ENCODE measurements around the gene TJP1.

- no peak for TF ChIP-seq POLR2AphosphoS5 (IDR thresholded peaks at IDR 0.05; ENCODE audit: control insufficient read depth, insufficient read depth, low read depth, low read length)
- no peak for TF ChIP-seq SIN3A (IDR thresholded peaks at IDR 0.05; ENCODE audit: borderline replicate concordance in 2 of 2, control insufficient read depth in 1 of 2, low read depth in 2 of 2, low read length in 2 of 2)
- no peak for TF ChIP-seq CTCF (IDR thresholded peaks at IDR 0.05 in 2 of 3, conservative IDR thresholded peaks at IDR 0.05 in 1 of 3; ENCODE audit: insufficient read depth in 2 of 3, low read depth in 1 of 3, low read length in 3 of 3)
- no peak for TF ChIP-seq OTX1 (CRISPR knock-in tag; IDR thresholded peaks at IDR 0.05)
- TF ChIP-seq RBM22 (IDR thresholded peaks at IDR 0.05; ENCODE audit: low read depth, low read length, poor library complexity, severe bottlenecking) = no peak
- TF ChIP-seq, protein P1, sequence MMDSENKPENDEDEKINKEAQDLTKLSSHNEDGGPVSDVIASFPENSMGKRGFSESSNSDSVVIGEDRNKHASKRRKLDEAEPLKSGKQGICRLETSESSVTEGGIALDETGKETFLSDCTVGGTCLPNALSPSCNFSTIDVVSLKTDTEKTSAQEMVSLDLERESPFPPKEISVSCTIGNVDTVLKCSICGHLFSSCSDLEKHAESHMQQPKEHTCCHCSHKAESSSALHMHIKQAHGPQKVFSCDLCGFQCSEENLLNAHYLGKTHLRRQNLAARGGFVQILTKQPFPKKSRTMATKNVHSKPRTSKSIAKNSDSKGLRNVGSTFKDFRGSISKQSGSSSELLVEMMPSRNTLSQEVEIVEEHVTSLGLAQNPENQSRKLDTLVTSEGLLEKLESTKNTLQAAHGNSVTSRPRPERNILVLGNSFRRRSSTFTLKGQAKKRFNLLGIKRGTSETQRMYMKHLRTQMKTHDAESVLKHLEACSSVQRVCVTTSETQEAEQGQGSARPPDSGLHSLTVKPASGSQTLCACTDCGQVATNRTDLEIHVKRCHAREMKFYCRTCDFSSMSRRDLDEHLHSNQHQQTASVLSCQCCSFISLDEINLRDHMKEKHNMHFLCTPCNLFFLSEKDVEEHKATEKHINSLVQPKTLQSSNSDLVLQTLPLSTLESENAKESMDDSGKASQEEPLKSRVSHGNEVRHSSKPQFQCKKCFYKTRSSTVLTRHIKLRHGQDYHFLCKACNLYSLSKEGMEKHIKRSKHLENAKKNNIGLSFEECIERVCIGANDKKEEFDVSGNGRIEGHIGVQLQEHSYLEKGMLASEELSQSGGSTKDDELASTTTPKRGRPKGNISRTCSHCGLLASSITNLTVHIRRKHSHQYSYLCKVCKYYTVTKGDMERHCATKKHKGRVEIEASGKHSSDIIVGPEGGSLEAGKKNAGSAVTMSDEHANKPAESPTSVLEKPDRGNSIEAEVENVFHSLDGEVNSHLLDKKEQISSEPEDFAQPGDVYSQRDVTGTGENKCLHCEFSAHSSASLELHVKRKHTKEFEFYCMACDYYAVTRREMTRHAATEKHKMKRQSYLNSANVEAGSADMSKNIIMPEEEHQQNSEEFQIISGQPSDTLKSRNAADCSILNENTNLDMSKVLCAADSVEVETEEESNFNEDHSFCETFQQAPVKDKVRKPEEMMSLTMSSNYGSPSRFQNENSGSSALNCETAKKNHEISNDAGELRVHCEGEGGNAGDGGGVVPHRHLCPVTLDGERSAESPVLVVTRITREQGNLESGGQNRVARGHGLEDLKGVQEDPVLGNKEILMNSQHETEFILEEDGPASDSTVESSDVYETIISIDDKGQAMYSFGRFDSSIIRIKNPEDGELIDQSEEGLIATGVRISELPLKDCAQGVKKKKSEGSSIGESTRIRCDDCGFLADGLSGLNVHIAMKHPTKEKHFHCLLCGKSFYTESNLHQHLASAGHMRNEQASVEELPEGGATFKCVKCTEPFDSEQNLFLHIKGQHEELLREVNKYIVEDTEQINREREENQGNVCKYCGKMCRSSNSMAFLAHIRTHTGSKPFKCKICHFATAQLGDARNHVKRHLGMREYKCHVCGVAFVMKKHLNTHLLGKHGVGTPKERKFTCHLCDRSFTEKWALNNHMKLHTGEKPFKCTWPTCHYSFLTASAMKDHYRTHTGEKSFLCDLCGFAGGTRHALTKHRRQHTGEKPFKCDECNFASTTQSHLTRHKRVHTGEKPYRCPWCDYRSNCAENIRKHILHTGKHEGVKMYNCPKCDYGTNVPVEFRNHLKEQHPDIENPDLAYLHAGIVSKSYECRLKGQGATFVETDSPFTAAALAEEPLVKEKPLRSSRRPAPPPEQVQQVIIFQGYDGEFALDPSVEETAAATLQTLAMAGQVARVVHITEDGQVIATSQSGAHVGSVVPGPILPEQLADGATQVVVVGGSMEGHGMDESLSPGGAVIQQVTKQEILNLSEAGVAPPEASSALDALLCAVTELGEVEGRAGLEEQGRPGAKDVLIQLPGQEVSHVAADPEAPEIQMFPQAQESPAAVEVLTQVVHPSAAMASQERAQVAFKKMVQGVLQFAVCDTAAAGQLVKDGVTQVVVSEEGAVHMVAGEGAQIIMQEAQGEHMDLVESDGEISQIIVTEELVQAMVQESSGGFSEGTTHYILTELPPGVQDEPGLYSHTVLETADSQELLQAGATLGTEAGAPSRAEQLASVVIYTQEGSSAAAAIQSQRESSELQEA (IDR thresholded peaks at IDR 0.05; ENCODE audit: low read depth) = no peak
- TF ChIP-seq SRSF9 (IDR thresholded peaks at IDR 0.05; ENCODE audit: borderline replicate concordance, low read depth, low read length) = no peak
- no peak for TF ChIP-seq ZC3H11A (IDR thresholded peaks at IDR 0.05; ENCODE audit: low read depth, low read length)
- no peak for TF ChIP-seq BRF2 (IDR thresholded peaks at IDR 0.05; ENCODE audit: borderline replicate concordance, insufficient read depth, insufficient read length)
- TF ChIP-seq RFX1 (IDR thresholded peaks at IDR 0.05) = no peak
- no peak for TF ChIP-seq SETDB1 (IDR thresholded peaks at IDR 0.05; ENCODE audit: low read length)
- no peak for TF ChIP-seq SIX5 (IDR thresholded peaks at IDR 0.05; ENCODE audit: borderline replicate concordance in 1 of 2, insufficient read depth in 1 of 2, low read depth in 1 of 2, low read length in 2 of 2)
Measured at GRCh38 chr15:29749365-29750086, 72.7 kb downstream of the TJP1 start.
